Mesenchymal stem cell (in vitro differentiated cells and primary cell): ENCODE results near the gene NRXN3.
A peak's percentile ranks its signal among the peaks of the same experiment; 100 is the strongest.

Experiments
- DNase-seq: peaks from one replicate; pipeline ENCODE4 v3.0.0-alpha.2; 2013
- H2AFZ ChIP-seq: one replicate; pipeline ENCODE4 v1.6.1; 2013; ENCODE audit warnings: low read depth, mild to moderate bottlenecking, control low read depth, inconsistent platforms, low read length, moderate library complexity
- H2AK5ac ChIP-seq: 2 replicates; pipeline ENCODE4 v1.6.1; 2013; ENCODE audit warnings: low read length, moderate library complexity, mild to moderate bottlenecking, inconsistent platforms; ENCODE audit not compliant: severe bottlenecking
- H2BK120ac ChIP-seq: one replicate; pipeline ENCODE4 v1.6.1; 2013; ENCODE audit warnings: low read depth, mild to moderate bottlenecking, inconsistent platforms, low read length, moderate library complexity
- H2BK12ac ChIP-seq, 2 experiments: one replicate each; pipeline ENCODE4 v1.6.1; 2013; ENCODE audit warnings: inconsistent platforms in 2 of 2, low read length in 2 of 2, mild to moderate bottlenecking in 2 of 2, moderate library complexity in 2 of 2, control low read depth in 1 of 2
- H2BK15ac ChIP-seq: one replicate; pipeline ENCODE4 v1.6.1; 2013; ENCODE audit warnings: mild to moderate bottlenecking, low read depth, inconsistent platforms; ENCODE audit not compliant: poor library complexity, severe bottlenecking
- H2BK5ac ChIP-seq: 2 replicates; pipeline ENCODE4 v1.6.1; 2013; ENCODE audit warnings: low read depth, mild to moderate bottlenecking, low read length, control low read depth, inconsistent platforms; ENCODE audit not compliant: poor library complexity, severe bottlenecking
- H3K14ac ChIP-seq, 2 experiments: one replicate each; pipeline ENCODE4 v1.6.1; 2013; ENCODE audit warnings: inconsistent platforms in 2 of 2, low read length in 2 of 2, control low read depth in 1 of 2, mild to moderate bottlenecking in 1 of 2, moderate library complexity in 1 of 2
- H3K18ac ChIP-seq, 2 experiments: one replicate each; pipeline ENCODE4 v1.6.1; 2013; ENCODE audit warnings: inconsistent platforms in 2 of 2, low read length in 2 of 2, control low read depth in 1 of 2, low read depth in 1 of 2, mild to moderate bottlenecking in 1 of 2
- H3K23ac ChIP-seq, 2 experiments: one replicate each; pipeline ENCODE4 v1.6.1; 2013; ENCODE audit warnings: inconsistent platforms in 2 of 2, low read length in 2 of 2, mild to moderate bottlenecking in 2 of 2, moderate library complexity in 2 of 2, control low read depth in 1 of 2
- H3K27ac ChIP-seq: 2 replicates; pipeline ENCODE4 v1.5.1; 2013; ENCODE audit warnings: mild to moderate bottlenecking, moderate library complexity, low read length, control low read depth, inconsistent platforms; ENCODE audit not compliant: poor library complexity, severe bottlenecking
- H3K27me3 ChIP-seq, 2 experiments: 2 replicates each; pipeline versions ENCODE4 v1.6.1 to v1.7.0; 2013; ENCODE audit warnings: low read length in 2 of 2, mild to moderate bottlenecking in 2 of 2, moderate library complexity in 2 of 2, control low read depth in 1 of 2, inconsistent platforms in 1 of 2; ENCODE audit not compliant: control insufficient read depth in 1 of 2, insufficient read depth in 1 of 2
- H3K36me3 ChIP-seq, 2 experiments: 2 replicates each; pipeline versions ENCODE4 v1.6.1 to v1.7.0; 2013; ENCODE audit warnings: low read length in 2 of 2, control low read depth in 1 of 2, inconsistent platforms in 1 of 2, low read depth in 1 of 2, mild to moderate bottlenecking in 1 of 2; ENCODE audit not compliant: insufficient read depth in 2 of 2, control insufficient read depth in 1 of 2
- H3K4ac ChIP-seq, 2 experiments: one replicate each; pipeline ENCODE4 v1.6.1; 2013; ENCODE audit warnings: inconsistent platforms in 2 of 2, low read length in 2 of 2, mild to moderate bottlenecking in 2 of 2, moderate library complexity in 2 of 2, control low read depth in 1 of 2, low read depth in 1 of 2
- H3K4me1 ChIP-seq: 2 replicates; pipeline ENCODE4 v1.6.1; 2013; ENCODE audit warnings: low read depth, low read length, control low read depth; ENCODE audit not compliant: control insufficient read depth, insufficient read depth
- H3K4me2 ChIP-seq: 2 replicates; pipeline ENCODE4 v1.6.1; 2013; ENCODE audit warnings: low read length, mild to moderate bottlenecking, inconsistent platforms; ENCODE audit not compliant: poor library complexity, severe bottlenecking
- H3K4me3 ChIP-seq, 2 experiments: 2 replicates each; pipeline versions ENCODE4 v1.5.1 to v1.7.0; 2013; ENCODE audit warnings: low read length in 2 of 2, mild to moderate bottlenecking in 2 of 2, control low read depth in 1 of 2, low read depth in 1 of 2; ENCODE audit not compliant: insufficient read depth in 1 of 2
- H3K79me1 ChIP-seq: replicated peaks from 2 replicates; pipeline ENCODE4 v1.6.1; 2013; ENCODE audit warnings: mild to moderate bottlenecking, control low read depth, low read length, inconsistent platforms; ENCODE audit not compliant: poor library complexity, severe bottlenecking
- H3K9ac ChIP-seq: 2 replicates; pipeline ENCODE4 v1.7.0; 2013; ENCODE audit warnings: mild to moderate bottlenecking, low read length, moderate library complexity
- H3K9me3 ChIP-seq: 2 replicates; pipeline ENCODE4 v1.7.0; 2013; ENCODE audit warnings: mild to moderate bottlenecking, low read length; ENCODE audit not compliant: control insufficient read depth
- H4K8ac ChIP-seq: one replicate; pipeline ENCODE4 v1.6.1; 2013; ENCODE audit warnings: inconsistent platforms, mild to moderate bottlenecking, low read length, moderate library complexity
- H4K91ac ChIP-seq: one replicate; pipeline ENCODE4 v1.6.1; 2013; ENCODE audit warnings: mild to moderate bottlenecking, low read length, inconsistent platforms
- WGBS: methylation state at CpG from one replicate; pipeline ENCODE4 v1.1.7; 2013; ENCODE audit warnings: mixed read lengths; 5-methylcytosine and 5-hydroxymethylcytosine counted together

Gene NRXN3

DNA sequence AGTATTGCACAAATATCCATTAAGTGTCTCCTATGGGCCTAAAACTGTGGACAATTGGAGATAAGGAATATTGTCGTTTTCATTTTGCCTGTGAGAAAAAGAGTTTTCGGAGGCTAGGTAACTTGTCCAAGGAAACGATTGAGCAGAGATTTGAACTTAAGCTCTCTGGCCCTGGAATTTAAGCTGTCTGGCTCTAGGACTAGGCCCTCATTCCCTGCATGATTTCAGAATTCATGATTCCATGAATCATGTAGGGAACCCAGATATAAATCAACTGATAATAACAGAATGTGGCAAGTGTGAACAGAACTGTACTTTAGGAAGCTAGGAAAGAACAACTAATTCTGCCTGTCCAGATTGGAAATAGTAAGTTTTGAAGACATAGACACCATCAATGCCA, 1100.2 kb downstream of the NRXN3 start:
- peaks cover 0 to 2% of the 10 kb centered on the region in 2 experiments for H3K27me3 ChIP-seq
- H3K18ac ChIP-seq = no peak overlapping the region
- H3K36me3 ChIP-seq = no peaks in the 10 kb centered on the region
- no peak overlapping the region for H3K27ac ChIP-seq
- H4K8ac ChIP-seq = no peak overlapping the region
- H2AK5ac ChIP-seq = no peak overlapping the region
- H3K4ac ChIP-seq = no peak overlapping the region
- no peak overlapping the region for H4K91ac ChIP-seq
- H3K4me2 ChIP-seq = no peak overlapping the region
- WGBS = 91% methylated on average over 3 of the region's 3 CpGs
- no peak overlapping the region for H3K23ac ChIP-seq
- H3K9ac ChIP-seq = no peak overlapping the region
- no peak overlapping the region for H3K14ac ChIP-seq
- no peak overlapping the region for H2BK15ac ChIP-seq
- no peak overlapping the region for H3K4me3 ChIP-seq
- no peak for DNase-seq
- H3K9me3 ChIP-seq = no peaks in the 10 kb centered on the region
- H2BK120ac ChIP-seq = no peak overlapping the region
- H3K4me1 ChIP-seq = no peaks in the 10 kb centered on the region
- no peaks in the 10 kb centered on the region for H3K79me1 ChIP-seq
- no peak overlapping the region for H2AFZ ChIP-seq
- no peak overlapping the region for H2BK5ac ChIP-seq
- no peak overlapping the region for H2BK12ac ChIP-seq

DNA sequence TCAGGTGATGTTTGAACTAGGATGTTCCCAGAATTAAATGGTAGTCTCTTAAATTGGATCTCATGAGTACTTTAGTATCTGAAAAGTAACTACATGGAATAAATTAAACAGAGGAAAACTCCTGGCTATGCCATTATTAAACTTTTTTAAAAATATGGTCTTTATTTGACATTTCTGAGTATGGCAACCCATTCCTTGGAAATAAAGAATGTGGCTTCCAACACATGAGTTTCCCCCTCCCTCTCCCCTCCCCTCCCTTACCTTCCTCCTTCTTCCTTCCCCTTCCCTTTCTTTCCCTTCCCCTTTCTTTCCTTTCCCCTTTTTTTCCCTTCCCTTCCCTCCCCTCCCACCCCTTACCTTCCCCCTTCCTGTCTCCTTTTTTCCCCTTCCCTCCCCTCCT, 1100.9 kb downstream of the NRXN3 start:
- Histone ChIP-seq H3K9me3 (no peaks in the 10 kb centered on the region), H4K91ac (no peak overlapping the region), H3K9ac (no peak overlapping the region), H3K4ac (no peak overlapping the region), H2BK120ac (no peak overlapping the region), H3K4me1 (no peaks in the 10 kb centered on the region), H2BK15ac (no peak overlapping the region), H2BK12ac (no peak overlapping the region), H3K18ac (no peak overlapping the region), H3K4me2 (no peak overlapping the region), H3K27me3 (peaks cover 0 to 10% of the 10 kb centered on the region in 2 experiments), H2AK5ac (no peak overlapping the region), H3K14ac (no peak overlapping the region), H2AFZ (no peak overlapping the region), H3K79me1 (no peaks in the 10 kb centered on the region), H3K4me3 (no peak overlapping the region), H3K23ac (no peak overlapping the region), H2BK5ac (no peak overlapping the region), H4K8ac (no peak overlapping the region), H3K36me3 (no peaks in the 10 kb centered on the region), H3K27ac (no peak overlapping the region)
- no peak for DNase-seq

DNA sequence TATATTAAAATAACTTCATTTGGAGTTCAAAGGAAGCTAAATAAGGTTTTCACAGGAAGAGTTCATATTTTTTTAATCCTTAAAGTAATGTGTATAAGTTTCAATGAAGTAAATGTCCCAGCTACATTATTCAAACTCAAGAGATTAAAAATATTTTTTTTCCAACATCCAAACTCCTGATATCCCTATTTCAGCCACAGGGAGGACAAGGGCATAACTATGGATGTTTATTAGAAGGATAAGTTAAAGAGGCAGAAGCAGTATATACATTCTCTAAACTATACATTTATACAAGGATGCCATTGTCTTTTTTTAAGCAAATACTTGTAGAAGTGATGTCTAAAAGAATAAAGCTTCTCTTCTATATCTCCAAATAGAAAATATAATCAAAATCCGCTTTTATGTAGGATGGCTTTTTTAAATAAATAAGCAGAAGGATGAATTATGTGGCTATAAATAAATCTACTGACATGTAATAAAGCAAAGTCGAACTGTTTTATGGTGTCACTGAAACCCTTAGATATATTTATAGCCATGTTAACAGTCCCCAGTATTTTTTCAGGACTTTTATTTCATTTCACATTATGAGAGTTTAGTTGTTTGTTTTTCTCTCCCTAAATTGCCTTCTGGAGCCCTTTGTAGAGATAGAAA, 1104.6 kb downstream of the NRXN3 start:
- no peak overlapping the region for H2AK5ac ChIP-seq
- no peak overlapping the region for H3K27ac ChIP-seq
- WGBS = no CpG with 5 or more reads among the region's 2 CpGs
- no peaks in the 10 kb centered on the region for H3K79me1 ChIP-seq
- no peak overlapping the region for H3K4me3 ChIP-seq
- no peak overlapping the region for H4K91ac ChIP-seq
- H2BK15ac ChIP-seq = no peak overlapping the region
- peak; percentile 6 for DNase-seq
- peaks cover 12 to 42% of the 10 kb centered on the region in 2 experiments for H3K27me3 ChIP-seq
- no peak overlapping the region for H2BK5ac ChIP-seq
- H3K4me1 ChIP-seq = peaks cover 8% of the 10 kb centered on the region
- no peak overlapping the region for H3K9ac ChIP-seq
- H4K8ac ChIP-seq = no peak overlapping the region
- H2AFZ ChIP-seq = no peak overlapping the region
- H3K9me3 ChIP-seq = no peaks in the 10 kb centered on the region
- H3K23ac ChIP-seq = no peak overlapping the region
- H3K4ac ChIP-seq = no peak overlapping the region
- H3K36me3 ChIP-seq = no peaks in the 10 kb centered on the region
- no peak overlapping the region for H3K14ac ChIP-seq
- no peak overlapping the region for H3K4me2 ChIP-seq
- no peak overlapping the region for H2BK120ac ChIP-seq
- H2BK12ac ChIP-seq = no peak overlapping the region
- no peak overlapping the region for H3K18ac ChIP-seq

DNA sequence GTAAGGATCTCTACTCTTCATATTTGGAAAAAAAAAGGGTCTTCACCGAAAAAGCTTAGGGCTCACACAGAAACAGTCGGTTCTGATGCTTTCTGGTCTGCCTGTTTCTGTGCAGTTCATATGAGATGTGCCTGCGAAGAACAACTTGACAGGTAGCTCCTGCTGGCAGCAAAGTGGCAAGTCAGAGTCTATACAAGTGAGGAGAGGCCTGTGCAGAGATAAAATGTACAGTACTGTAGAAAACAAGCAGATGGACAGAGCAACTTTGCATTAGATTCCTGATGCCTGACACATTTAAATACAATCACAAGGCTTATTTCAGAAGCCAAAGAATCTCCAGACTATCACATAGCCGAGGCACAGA, 1105.1 kb downstream of the NRXN3 start:
- no peak overlapping the region for H2AFZ ChIP-seq
- no peak overlapping the region for H3K27ac ChIP-seq
- no peak overlapping the region for H2BK15ac ChIP-seq
- H2BK12ac ChIP-seq = no peak overlapping the region
- H3K4me3 ChIP-seq = no peak overlapping the region
- H2BK120ac ChIP-seq = no peak overlapping the region
- H2BK5ac ChIP-seq = no peak overlapping the region
- no peak for DNase-seq
- no peak overlapping the region for H2AK5ac ChIP-seq
- H3K14ac ChIP-seq = no peak overlapping the region
- H4K8ac ChIP-seq = no peak overlapping the region
- H4K91ac ChIP-seq = no peak overlapping the region
- 92% methylated on average over 4 of the region's 4 CpGs for WGBS
- H3K9me3 ChIP-seq = no peaks in the 10 kb centered on the region
- H3K4me1 ChIP-seq = peaks cover 12% of the 10 kb centered on the region
- H3K79me1 ChIP-seq = no peaks in the 10 kb centered on the region
- no peaks in the 10 kb centered on the region for H3K36me3 ChIP-seq
- H3K23ac ChIP-seq = no peak overlapping the region
- H3K9ac ChIP-seq = no peak overlapping the region
- peaks cover 17 to 47% of the 10 kb centered on the region in 2 experiments for H3K27me3 ChIP-seq
- no peak overlapping the region for H3K4ac ChIP-seq
- no peak overlapping the region for H3K4me2 ChIP-seq
- H3K18ac ChIP-seq = no peak overlapping the region
